NAMALWA (cell line): ENCODE results near the gene HHLA2.
A peak's percentile ranks its signal among the peaks of the same experiment; 100 is the strongest.
"Not testable (repeated sequence)": the region's sequence is repeated elsewhere in the genome, so short reads cannot be mapped to it uniquely, and the experiment has no call there.

Source experiments
- DNase-seq: peaks from one replicate; pipeline ENCODE4 v3.0.0-alpha.2; 2015; ENCODE audit warnings: low spot score

HHLA2 gene

DNA sequence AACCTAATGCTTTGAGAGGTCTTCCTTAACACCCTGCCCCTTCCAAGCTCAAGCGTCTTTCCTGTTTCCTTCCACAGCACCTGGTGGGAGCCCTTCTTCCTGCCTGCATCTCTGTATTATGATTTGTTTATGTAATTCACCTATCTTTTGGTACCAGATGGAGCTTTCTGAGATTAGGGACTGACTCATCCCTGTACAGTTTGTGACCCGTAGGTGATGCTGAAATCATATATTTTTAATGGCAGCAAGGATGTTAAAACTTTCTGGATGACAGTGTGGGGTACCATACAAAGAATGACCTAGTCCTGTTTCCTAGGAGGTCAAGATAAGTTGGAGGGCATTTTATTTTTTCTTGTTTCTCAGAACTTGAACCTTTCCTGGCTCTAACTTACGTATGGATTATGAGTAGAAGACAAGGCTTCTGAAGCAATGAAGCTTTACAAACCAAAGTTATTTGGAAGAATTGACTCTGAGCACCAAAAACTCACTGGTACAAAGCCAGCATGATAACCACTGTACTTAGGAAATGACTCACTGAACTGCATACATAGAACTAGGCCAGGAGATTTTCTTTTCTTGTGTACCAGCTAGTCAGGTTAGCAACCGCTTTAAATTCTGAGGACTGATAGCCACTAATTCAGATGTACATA is 46.6 kb downstream of the HHLA2 start:
- DNase-seq = no peak

DNA sequence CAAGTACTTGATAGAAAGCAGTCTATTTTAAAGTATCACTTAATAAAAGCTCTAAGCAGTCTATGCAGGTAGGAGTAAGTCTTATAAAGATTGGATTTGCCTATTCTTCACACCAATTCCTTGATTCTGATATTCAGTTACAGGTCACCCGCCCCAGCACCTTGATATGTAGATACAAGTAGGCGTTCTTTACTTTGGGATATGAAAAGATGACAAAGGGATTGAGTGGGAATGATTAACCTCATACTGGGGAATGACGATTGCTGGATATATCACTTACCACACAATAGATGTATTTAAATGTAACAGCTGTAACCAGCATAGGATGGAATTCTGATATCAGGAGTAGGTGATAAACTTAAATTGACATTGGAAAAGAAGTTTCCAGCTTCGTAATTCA is 47.1 kb downstream of the HHLA2 start:
- DNase-seq = no peak

DNA sequence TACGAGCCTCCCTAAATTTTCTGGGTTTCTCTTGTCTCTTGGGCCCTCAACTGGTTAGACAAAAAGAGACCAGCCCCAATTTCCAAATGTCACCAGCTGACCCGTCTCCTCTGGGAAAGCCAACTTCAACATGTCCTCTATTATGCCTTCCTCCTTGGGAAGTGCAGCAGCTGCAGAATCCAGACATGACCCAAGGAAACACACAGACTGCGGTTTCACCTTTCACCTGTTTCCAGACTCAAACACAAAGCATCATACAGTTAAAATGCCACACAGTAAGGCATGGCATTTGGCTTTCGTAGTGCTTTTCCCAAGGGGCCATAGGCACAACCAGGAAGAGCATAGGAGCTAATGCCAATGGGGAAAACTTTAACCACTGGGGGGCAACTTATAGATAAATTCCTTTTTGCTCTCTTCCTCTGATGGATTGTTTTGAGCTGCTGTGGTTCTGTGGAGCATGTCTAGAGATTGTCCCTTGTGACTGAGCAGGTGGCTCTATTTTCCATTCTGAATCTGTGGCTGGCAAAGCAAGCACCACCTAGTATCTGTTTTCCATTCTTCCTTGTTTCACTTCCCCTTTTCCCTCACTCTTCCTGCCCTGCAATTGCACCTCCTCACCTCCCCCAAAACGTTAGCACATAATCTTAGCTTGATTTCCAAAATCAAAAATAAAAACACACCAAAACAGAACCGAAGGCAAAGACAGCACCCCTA is 49.3 kb downstream of the HHLA2 start:
- DNase-seq = peak; percentile 31

DNA sequence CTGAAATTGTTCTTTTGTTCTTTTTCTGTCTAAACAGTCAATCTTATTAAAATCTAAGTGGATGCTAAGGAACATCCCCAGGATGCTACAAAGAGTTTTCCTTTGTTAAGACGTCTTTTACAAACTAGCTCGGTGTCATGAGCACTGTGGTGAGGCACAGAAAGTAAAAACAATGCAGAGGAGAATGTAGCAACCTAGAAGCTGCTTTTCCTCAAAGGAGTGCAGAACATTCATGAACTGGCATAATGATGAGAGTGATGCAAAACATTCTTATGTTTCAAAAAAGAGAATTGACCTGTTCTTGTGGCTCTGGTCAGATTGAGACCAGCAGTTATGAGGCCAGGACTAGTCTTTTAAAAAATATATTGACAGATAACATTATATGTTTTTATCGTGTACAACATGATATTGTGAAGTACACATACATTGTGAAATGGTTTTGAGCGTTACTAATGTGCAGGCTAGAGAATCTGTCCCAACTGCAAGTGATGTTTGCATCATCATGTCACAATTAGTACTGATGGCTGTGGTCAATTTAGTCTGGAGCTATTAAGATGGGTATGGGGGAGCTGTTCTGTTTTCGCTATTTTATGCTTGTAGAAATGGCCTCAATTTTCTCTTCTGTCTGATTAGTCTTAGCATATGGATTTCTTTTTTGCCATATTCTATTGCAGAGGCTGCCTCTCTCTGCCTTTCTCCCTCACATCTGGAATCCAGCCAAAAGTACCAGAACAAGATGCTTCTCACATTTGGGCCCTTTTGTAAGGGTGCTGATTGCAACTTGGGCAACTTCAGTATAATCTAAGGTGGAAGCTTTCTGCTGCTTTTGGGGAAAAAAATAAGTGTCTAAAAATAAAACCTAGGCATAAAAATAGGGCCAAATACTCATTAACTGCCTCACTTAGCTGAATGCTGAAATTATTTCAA is 50.2 kb downstream of the HHLA2 start:
- no peak for DNase-seq

DNA sequence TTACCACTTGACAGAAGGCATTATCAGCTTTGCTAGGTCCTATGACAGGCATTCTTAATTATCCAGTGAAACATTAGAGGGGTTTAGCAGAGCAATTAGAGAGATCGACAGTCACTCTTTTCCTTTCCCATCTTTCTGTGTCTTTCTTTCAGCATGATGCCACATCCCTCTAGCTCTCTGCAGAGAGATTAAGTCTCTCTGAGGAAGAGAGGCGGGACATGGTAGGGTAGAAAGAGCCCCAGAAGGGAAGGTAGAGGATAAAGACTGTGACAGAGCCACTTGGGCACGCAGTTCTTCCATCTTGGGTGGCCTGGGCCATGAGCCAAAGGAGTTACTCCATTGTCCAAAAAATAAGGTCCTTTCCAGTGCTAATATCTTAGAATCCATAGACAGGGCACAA is 55.8 kb downstream of the HHLA2 start:
- no peak for DNase-seq

DNA sequence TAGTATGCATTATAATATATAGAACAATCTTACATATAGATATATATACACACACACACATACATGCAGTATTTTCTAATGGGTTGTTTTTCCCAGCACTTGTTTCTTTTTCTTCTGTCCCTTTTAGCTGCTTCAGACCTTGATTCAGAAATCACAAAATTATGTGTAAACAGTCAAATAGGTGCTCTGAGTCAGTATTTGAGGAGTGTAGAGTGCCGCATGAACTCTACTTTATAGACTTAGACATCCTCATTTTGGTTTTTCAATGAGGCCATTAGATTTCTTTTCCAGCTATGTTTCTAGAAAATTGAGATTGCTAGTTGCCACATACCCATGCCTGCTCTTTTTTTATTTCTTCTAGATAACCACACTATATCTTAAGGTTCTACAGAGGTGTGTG is 58.2 kb downstream of the HHLA2 start:
- DNase-seq = no peak

DNA sequence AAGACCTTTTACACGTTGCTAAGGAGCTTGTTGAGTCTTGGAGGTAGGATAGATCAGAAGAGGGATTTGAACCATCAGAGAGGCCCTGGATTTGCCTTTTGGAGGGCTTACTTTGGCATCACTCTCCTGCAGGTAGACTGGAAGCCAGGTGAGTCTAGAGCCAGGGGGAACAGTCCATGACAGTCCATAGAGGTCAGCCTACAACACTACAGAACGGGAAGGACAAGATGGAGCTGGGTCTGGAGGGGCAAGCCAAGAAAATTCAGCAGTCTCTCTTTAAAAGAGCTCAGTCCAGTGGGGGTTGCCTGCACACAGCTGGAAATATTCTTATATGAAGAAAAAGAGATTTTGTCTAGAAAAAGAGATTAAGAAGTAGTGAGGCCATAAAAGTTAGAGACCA is 60.7 kb downstream of the HHLA2 start:
- DNase-seq = no peak

DNA sequence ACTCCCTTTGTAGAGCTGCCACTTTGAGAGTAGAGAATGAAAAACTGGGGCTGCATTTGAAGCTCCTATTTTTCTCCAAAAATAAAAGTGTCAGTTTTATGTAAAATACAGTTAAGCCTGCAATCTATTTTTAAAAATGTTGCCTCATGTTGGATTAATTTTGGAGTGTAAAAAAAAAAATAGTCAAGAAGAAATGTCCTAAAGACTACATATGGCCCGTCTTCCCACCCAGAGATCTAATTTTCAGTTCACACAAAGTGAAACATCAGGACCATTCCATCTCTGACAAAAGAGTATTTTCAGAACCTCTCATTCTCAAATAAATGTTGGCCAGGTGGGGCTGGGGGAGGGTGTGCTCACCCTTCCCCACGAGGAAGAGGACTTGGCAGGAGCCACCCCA is 62.7 kb downstream of the HHLA2 start:
- no peak for DNase-seq

DNA sequence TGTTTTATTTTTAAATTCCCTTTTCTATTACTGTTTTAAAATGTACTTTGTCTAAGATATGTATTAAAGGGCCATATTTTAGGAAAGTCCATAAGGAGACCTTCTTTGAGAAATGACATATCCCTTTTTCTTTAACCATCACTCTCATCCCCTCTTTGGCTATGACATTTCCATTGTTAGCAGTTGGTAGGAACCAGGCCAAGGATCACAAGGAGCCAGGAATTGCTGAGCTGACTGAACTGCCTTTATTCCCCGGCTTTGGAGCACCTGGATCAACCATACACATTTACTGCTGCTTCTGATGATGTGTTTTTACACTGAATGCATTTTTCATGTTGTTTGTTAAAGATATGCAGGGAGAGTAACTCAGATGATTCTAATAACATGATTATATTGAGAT is 79.7 kb downstream of the HHLA2 start:
- no peak for DNase-seq

DNA sequence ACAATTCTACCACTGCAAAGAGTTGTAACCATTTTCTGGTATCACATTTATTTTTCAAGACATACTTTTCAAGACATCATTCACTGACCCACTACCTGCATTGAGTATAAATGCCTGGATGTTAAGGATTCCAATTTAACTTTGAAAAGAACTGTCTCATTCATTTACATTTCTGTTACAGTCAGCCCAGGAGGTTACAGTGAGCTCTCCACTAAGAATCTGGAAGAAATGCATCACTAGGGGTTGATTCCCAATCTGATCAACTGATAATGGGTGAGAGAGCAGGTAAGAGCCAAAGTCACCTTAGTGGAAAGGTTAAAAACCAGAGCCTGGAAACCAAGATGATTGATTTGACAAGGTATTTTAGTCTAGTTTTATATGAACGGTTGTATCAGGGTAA is 81.0 kb downstream of the HHLA2 start:
- DNase-seq = no peak

DNA sequence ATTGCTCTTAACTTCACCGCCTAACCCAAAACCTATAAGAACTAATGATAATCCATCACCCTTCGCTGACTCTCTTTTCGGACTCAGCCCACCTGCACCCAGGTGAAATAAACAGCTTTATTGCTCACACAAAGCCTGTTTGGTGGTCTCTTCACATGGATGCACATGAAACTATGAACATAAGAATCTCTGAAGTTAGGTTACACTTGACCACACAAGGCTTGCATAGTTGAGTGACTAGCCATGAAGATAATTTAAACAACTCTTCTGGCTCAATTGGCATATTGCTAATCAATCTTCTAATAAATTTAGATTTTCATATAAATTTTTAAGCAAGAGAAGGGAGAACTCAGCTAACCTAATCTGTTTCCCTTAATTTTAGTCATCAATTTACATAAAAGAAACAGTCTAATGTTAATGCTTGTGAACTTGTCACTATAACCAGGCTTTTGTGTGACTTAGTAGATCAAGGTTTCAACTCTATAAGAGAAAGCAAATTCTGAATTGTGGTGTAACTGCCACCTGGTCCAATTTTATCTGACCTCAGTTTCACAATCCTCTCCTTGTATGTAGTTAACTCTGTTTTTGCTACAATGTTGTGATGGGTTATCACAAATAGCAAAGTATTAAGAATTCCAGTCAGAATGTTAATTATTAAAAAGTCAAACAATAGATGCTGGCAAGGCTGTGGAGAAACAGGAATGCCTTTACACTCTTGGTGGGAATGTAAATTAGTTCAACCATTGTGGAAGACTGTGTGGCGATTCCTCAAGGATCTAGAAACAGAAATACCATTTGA is 82.0 kb downstream of the HHLA2 start:
- no peak for DNase-seq

DNA sequence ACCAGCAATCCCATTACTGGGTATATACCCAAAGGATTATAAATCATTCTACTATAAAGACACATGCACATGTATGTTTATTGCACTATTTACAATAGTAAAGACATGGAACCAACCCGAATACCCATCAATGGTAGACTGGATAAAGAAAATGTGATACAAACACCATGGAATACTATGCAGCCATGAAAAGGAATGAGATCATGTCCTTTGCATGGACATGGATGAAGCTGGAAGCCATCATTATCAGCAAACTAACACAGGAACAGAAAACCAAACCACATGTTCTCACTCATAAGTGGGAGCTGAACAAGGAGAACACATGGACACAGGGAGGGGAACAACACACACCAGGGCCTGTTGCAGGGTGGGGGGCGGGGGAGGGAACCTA is 82.6 kb downstream of the HHLA2 start:
- not testable (repeated sequence) for DNase-seq

DNA sequence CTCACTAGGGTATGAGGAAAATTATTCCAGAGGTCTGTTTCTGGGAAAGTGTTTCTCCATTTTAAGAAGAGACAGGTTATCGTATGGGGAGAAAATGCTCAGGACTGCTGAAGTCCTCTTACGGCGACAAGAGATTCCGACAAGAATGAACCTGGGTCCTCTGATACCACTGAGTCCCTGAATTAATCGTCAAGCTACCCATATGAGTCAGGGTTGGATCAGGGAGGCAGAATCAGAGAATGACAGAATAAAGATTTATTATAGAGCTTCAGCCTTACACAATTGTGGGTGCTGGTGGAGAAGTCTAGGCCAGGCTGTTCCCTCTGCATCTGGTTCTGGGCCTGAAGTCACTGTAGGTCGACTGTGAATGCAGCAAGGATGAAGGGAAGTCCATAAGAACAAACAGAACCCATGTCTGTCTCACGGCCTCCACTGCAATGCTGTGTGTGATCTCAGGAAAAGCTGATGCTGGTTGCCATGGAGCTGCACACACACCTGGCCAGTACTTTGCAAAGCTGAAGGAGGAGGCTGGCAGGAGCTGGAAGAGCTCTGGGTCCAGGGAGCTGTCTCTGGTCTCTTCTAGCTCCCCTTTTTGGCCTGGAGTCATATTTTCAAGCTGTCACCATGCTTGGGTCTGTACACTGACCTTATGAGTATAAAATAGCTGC is 83.9 kb downstream of the HHLA2 start:
- DNase-seq = no peak

DNA sequence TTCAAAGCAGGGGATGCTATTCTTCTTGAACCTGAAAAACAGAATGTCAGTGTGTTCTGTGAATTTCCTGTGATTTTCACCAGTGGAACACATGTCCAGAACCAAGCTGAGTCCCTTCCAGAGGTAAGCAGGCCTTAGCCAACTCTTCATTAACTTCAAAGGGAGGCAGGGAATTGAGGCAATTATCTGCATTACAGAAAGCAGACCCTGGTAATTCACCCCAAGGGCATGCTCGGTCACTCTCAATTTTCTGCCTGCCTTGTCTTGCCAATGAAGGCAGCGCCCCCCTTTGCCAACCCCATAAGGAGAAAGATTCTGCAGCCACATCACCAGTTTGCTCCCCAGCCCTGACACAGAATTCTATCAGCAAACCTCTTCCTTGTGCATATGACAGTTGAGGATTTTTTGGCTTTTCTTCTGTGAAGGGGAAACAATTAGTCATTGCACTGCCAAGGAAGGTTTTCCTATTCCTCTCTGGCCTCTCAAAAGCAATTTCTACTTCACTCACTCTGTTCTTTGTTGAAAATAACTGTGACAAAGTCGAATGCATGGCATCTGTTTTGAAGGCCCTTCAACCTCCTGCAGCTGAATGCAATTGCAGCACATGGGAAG is 85.3 kb downstream of the HHLA2 start:
- no peak for DNase-seq

DNA sequence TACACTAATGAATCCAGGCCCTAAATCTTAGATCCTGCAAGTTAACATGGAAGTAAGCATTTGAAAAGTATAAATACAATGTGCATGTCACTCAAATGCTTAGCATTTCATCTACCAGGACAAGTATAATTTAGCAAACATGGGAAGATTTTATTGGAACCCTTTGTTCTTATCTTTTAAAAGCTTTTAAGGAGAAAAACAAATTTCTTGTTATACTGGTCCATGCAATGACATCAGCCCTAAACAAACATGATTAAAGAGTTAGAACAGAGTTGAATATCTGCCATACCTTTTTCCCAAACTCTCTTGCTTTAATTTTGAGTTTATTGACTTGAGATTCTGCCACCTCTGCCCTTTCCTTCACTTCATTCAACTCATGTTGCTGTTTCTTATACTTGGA is 87.0 kb downstream of the HHLA2 start:
- DNase-seq = no peak

DNA sequence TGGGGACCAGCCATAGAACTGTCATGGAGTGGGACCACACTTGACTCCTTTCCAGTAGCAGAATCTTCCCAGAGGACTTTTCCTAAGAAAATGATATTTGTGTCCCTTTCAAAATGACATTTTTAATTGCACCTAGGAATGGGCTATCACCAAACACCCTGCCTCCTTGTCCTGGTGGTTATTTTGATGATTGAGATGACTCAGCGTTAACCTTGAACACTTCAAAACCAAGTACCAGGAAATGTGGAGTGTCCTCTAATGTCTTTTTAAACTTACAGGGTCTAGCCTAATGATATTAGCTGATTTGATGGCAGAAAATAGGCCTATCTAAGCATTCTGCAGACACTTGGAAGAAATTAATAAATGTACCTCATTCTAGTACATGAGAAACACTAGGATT is 90.7 kb downstream of the HHLA2 start:
- DNase-seq = no peak

DNA sequence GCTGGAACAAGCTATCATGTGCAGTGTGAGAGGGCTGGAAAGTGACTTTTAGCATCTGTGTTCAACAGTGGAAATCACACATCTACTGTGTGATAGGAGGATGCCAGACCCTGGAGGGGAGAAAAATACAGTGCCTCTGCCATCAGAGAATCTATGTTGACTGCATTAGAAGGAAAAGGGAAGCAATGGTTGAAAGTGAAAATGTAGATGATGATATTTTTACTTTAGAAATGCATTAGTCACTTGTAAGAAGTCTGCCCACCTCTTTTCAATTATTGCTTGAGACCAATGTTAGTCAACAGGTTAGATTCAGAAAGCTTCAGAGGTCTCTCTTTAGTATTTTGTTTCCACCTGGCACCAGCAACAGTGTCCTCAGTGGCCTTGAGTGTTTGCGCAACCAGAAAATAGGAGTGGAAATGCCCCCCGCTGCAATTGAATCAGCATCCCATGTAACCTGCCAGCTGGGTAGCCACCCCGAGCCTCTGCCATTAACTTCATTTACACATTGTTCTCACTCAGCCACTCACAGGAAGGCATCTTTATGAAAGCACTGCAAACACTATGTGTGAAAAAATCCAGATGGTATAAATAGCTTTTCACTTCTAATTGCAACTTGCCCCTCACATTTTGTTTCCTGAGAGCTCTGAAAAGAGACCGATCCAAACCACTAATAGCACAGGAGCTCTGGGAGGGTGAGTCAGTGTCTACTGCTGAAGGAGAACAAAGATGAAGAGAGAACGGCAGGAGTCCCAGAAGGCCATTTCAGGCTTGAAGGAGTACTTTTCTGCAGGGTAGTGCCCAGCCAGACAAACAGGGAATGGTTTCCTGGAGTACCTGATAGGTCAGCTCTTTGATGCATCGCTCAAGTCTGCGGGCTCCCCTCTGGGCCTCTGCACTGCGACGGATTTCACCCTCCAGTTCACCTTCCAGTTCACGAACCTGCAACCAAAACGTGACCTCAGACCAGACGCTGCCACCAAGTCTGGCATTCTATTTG is 92.1 kb downstream of the HHLA2 start:
- DNase-seq = no peak

DNA sequence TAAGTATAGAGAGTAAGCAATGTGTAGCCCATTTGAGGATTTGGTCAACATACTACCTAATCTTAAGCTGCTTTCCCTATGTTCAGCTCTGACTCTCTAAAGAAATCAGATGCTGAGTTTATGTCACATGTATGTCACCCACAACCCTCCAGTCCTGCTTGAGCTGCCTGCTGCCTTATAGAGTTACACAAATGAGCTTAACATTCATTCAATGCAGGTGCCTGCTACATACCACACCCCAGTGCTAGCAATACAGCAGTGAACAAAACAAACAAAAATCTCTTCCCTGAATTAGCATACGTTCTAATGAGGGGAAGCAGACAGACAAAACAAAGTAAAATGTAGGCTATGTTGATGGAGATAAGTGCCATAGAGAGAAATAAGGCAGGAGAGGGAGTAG is 93.0 kb downstream of the HHLA2 start:
- DNase-seq = no peak

DNA sequence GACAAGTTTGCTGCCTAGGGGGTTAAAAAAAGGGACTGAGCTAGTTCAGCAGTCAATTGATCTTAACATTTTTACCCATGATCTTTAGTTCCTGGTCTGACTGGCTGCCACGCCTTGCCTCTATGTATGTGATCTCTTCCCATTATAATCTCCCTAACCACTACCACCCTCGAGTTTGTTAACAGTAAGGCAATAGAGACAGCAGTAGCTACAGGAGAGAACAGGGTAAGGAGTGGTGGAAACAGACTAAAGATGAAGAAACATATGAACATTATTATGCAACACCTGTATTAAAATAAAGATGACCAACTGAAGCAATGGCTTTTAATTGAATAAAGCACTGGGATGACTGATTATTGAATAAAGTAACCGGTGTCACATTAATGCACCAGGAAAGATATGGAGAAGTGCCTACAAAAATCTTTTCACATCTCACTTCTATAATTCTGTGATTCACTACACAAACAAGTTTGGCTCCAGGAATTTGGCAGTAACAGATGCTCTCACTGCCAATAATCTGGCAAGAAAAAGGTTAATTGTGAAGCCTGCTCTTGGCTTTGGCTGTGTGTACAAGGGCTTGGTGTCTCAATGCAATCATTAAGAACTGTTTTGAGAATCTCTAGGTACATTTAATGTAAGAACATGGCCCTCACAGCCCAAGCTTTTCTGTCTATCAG is 95.7 kb downstream of the HHLA2 start:
- DNase-seq = no peak
